HG02970 (cell line): ENCODE measurements around the gene PTGES3.

ENCODE experiments used
- ATAC-seq: cut with Tn5 transposase; IDR thresholded peaks from one replicate; pipeline ENCODE4 v1.9.1; 2021; ENCODE audit warnings: mild to moderate bottlenecking, moderate library complexity, moderate number of reproducible peaks; ENCODE audit not compliant: unreplicated experiment, low FRiP score

The PTGES3 gene

DNA sequence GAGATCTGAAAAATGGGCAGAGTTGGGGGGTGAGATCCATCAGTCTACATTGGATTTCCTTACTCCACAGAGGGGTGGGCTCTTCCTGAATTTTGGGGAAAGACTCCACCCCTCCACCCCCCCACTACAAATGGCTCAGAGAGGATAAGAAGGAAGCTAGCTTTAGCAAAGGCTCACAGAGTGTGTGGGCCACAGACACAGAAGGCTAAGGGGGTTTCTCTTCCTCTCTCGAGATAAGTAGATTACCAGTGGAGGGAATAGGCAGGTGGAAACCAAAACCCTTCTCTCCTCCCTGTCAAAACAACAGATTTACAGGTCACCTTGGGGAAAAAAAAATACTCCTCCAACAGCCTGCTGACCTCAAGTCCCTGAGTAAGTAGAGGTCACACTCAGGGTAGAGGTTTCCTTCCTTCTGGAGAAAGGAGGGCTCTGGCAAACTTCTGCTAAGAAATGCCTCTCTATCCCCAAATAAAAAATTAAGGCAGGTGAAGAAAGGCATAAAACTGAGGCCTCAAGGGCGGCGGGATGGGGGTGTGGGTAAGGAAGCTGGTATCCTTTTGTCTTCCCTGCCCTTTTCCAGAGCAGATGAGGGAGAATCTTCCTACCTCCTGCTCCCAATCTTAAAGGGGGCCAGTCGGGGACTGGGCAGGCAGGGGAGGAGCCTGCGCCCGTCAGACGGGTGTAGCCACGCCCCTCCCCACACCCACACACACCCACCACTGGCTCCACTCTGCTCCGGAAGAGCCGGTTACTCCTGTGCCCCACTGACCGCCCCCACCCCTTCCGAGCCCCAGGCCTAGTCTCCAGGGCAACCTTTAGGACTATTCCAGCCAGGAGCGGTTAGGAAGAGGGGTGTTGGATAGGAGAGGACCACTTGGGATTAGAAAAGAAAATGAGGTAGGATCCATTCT lies 56.0 kb downstream of the PTGES3 start:
- no peak for ATAC-seq

DNA sequence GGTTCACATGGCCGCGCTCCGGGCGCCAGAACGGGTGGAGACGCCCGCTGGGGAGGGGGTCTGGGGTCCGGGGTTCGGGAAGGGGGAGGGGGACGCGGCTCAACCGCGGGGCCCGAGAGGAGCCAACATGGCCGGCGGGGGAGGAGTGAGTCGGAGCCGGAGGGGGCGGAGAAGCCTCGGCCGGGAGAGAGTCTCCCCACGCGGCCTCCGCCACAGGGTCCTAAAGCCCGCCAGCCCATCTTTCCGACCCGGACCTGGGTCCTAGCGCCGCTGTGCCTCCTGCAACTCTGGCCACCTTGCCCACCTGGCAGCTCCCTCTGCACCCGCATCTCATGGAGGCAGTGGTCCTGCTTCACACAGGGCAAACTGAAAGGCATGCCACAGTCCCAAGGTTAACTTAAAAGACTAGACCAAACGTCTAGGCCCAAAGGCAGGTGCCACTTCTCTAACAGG lies 57.9 kb downstream of the PTGES3 start, which contains the start of gene BAZ2A:
TSS of gene BAZ2A (minus strand) at position 147 of the 453 bp plus-strand sequence. CDS start 12,796 bp downstream, outside the sequence.
- ATAC-seq: peak; percentile 51

DNA sequence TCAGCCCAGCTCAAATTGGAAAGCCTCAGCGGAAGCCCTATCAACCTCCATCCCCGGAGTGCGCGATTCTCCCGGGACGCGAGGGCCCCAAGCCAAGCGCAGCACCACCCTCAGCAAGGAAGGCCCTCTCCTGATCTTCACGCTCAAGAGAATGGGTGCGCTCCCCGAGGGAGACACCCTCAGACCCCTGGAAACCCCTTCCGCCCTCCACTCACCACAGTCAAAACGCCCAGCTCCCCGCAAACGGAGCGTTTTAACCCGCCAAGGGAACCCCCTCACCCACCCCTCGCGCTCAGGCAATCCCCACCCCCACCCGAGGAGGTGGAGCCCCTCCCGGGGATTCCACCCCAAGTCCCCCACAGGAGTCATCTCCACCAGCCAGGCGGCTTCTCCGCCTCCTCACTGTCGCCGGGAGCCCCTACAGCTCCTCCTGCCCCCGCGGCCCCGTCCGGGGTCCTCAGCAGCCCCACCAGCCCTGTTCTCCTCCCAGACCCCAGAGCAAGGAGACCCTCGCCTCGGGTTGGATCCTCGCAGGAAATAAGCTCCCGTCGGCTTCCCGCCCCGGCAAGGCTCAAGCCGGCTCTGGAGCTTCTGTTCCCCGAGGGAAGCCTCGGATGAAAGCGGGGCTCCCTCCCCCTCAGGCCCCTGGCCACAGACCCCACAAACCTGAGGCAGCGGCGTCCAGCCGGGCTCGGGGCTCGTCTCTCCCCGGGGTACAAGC lies 58.5 kb downstream of the PTGES3 start:
- ATAC-seq: no peak

DNA sequence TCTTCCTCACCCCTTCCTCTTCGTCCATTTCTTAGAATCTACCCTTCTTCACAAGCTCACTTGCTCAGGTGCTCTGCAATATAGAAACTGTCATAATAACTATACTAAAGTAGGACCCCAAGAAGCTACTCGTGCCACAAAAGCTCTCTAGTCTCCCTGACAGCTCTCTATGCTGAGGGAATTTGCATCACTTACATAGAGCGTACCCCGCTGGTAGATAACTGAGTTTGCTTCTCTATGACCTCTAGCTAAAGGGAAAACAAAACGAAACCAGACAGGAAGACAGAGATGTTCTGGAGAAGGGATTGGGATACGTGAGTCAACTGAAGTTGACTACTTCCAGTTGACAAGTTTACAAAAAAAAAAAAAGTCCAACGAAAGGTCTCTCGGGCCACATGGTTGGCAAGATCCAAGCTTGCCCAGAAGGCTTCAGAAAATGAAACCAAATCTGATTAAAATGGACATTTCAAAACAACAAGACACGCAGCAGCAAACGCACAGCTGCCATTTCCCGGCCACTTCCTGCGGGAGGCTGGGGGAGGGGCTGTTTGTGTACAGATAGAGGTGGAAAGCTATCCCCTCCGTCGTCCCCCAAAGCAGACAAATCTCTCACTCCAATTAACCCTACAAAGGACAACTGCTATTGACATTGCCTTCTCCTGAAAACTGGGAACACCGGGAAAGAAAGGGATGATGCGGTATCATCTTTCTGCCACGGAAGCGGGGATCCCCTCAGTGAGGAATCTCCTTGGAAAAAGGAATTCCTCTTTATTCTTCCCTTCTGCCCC lies 59.2 kb downstream of the PTGES3 start:
- no peak for ATAC-seq

DNA sequence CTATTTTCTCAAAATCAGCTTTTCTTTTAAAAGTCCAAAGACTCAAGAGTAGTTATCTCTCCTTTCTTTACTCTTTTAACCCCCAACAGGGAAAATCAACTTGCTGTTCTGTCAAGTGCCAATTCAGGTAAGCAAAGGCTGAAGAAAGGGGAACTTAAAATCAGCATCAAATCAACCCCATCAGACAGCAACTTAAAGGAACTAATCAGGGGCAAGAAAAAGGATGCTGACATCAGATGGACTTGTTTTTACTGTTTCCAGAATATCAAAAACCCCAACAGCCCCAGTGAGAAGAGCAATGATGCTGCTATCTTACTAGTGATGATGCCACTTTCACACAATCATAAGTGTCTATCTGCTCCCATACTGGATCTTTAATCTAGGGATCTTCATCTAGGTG lies 61.4 kb downstream of the PTGES3 start:
- ATAC-seq: no peak

DNA sequence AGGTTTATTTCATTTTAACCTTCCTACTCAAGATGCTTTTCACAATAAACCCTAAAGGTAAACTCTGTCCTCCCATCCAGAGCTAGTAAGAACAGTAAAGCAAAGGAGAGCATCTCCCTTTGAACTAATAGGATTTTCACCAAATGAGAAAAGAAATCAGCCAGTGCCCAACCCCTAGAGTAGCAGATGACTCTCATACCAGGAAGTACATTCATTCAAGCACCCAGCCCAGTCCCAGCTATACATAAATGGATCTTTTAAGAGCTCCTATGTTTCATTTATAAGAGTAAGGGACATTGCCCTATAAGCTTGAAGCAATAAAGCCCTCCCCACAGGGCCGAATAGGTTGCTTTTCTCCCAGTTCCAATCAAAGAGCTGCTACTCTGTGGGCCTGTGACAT lies 65.5 kb downstream of the PTGES3 start:
- no peak for ATAC-seq

DNA sequence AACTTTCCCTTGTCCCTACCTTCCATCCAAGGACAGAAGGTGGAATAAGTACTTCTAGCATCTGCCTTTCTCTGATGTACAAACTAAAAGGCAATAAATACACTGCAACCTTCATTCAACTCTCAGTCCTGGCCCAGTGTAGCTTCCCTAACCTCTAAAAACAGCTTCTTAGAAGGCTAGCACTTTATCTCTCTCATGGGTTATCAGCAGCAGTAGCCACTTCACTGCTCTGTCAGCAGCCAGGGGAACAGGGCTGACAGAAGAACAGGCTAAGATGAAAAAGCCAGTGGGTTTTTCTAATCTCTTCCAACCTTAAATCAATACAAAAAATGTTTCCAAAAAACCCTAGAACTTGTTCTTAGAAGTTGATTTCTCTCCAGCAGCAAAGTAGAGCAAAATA lies 71.2 kb downstream of the PTGES3 start:
- no peak for ATAC-seq

DNA sequence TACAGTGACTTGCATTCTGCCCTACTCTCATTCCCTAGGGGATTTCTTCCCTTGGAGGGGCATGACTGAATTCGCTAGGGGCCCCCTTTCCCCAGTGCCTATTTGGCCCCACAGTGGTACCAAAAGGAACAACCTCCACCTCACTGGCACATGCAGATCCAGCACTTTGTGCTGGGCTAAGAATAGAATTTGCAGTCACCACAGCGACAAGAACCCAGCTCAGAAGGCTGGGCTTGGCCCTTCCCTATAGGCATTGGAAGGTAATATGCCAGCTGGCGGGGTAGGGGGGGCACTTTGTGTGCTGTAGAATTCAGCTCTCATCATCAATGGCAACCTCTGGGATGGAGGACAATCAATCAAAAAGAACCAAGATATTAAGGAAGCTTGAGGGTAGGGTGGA lies 71.8 kb downstream of the PTGES3 start:
- ATAC-seq: no peak

DNA sequence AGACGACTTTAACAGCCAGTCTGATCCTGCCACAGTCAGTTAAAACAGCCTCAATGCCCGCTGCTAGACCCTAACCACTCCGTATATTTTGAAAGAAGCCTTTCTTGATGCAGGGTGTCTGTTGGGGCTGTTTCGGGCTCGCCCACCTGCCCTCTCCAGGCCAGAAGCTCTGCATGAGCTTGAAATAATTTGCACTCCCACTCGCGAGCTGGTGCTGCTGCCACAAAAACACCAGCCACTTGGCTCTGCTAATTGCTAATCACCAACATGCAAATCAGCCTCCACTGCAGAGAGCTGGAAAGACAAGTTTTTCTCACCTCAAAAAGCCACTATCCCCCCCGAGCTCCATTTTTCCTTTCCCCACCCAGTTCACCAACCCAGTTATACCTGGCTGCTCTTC lies 73.5 kb downstream of the PTGES3 start:
- ATAC-seq: no peak
